Stimulated activated CD4-positive, alpha-beta T cell treated with anti-CD3 and anti-CD28 coated beads, Interleukin-1b, Interleukin-23, amount 100 ng/mL, for 24 hours (primary cell): ENCODE data around the gene CLEC18A.
"Not testable (repeated sequence)": the region's sequence is repeated elsewhere in the genome, so short reads cannot be mapped to it uniquely, and the experiment has no call there.

Source experiments
- DNase-seq, 4 experiments: peaks; one replicate each; pipeline ENCODE4 v3.0.0-alpha.2; 2020; ENCODE audit warnings: low read depth in 4 of 4, low spot score in 1 of 4

The CLEC18A gene

GRCh38 chr16:69930117-69930776 is 20.9 kb upstream of the CLEC18A start:
- peak; percentile 7 to 45 (median 28) for DNase-seq

DNA sequence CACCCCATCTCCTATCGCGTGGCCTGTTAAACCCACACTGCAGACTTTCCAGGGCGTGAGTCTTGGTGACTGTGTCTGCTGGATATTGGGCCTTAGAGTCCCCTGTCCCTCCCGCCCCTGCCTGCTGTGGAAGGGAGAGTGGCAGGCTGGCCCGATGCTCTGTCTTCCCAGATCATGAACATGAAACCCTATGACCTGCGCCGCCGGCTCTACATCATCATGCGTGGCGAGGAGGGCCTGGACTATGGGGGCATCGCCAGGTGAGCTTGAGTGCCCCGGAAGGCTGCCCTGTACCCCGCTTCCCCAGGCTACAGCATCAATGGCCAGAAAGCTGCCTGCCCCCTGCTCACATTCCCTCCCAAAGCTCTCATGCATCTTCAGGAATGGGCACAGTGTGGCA is 19.5 kb upstream of the CLEC18A start:
- no peak for DNase-seq

DNA sequence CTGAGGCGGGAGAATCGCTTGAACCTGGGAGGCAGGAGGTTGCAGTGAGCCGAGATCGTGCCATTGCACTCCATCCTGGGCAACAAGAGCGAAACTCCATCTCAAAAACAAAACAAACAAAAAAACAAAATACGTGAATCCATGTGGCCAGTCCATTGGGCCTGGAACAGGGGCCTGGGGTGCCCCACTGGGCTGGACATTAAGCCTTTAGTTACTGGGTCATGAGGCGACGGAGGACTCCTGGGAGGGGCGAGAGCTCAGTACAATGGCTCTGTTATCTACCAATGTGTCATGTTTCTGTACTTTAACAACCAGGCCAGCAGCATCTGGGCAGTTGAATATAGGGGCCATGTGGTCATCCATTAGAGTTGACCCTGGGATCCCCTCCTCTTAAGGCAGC is 18.9 kb upstream of the CLEC18A start:
- DNase-seq = no peak

DNA sequence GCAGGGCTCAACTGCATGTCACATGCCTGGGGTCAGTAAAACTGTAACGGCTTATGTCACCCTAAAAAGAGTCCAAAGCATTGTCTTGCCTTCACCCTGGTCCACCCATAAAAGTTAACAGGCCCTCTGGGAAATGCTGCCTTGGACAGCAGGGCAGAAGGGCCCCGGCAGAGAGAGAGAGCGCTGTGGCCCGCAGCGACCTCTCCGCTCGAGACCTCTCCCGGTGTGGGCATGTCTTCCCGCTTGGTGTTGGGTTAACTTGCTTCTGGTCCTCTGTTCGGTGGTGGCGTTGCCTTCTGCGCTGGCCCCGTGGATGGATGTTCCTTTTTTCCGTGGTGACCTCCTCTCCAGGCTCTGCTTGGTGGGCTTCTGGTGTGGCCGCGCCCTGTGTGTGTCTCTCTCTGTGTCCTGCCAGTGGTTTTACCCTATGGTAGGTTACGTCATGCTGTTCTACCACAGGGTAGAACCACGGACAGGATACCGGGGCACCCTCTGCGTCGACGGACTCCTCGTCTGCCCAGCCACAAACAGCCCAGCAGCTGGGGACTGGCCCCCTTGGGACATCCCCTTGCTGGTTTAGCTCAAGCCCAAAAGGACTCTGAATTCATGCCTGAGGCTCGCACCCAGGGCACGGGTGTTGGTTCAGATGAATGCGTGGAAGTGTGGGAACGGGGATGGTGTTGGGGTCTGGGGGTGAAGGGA is 18.3 kb upstream of the CLEC18A start:
- no peak for DNase-seq

GRCh38 chr16:69934044-69934443 is 17.1 kb upstream of the CLEC18A start:
- no peak for DNase-seq

DNA sequence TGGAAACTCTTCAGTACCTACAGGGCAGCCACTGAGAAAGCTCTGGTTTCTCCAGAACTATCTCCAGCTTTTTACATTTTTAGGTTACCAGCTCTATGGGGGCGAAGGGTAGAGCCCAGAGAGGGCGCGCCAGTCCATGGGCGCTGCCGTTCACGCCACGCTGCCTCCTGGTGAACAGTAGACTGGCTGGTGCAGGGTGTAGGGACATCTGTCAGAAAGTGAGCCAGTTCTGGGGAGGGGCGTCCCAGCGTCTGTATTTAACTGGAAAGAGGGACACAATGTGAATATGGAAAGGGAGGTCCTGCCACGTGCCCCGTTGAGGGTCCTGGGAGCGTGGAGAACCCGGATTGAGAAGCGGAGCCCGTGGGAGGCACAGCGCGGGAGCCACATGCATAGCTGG is 16.4 kb upstream of the CLEC18A start:
- DNase-seq = no peak

DNA sequence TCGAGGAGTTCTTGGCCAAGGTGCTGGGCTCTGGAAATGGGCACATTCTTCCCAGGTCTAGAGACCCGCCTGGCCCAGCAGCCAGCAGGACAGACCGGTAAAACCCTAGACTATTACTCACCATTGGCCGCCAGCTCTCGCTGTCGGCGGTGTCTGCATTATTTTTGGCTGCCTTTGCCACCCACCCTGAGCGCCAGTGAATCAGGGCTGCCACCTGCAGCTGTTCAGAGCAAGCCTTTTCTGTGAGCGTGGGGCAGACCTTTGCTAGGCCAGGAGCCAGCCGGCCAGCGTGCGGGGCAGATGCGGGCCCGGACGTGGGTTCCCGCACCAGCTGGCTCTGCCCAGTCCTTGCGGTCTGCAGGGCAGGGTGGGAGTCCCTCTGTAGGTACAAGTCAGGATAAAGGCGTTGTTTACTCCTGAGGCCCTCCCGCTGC is 15.8 kb upstream of the CLEC18A start:
- DNase-seq = no peak

DNA sequence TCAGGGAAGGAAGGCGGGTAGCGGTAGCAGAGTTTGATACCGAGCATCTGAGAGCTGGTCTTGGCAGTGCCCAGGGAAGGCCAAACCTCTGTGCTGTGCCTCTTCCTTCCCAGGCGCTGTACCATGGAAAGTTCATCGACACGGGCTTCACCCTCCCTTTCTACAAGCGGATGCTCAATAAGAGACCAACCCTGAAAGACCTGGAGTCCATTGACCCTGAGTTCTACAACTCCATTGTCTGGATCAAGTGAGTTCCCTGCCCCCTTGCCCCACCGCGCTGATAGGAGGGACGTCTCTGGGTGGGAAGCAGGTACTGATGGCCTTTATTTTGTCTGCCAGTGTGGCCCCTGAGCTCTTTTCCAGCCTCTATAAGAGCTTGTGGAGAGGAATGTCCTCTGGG is 15.4 kb upstream of the CLEC18A start:
- no peak for DNase-seq

DNA sequence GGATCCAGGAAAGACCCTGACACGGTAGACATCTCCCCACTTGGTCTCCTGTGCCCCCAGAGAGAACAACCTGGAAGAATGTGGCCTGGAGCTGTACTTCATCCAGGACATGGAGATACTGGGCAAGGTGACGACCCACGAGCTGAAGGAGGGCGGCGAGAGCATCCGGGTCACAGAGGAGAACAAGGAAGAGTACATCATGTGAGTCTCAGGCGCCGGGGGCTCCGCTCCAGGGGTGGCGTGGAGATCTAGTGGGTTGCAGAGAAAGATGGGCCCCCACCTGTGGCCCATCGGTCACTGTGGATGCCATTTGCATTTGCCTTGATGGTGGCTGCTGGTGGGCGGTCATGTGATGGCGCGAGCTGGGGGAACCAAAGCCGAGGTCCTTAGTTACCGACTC is 14.9 kb upstream of the CLEC18A start:
- no peak for DNase-seq

DNA sequence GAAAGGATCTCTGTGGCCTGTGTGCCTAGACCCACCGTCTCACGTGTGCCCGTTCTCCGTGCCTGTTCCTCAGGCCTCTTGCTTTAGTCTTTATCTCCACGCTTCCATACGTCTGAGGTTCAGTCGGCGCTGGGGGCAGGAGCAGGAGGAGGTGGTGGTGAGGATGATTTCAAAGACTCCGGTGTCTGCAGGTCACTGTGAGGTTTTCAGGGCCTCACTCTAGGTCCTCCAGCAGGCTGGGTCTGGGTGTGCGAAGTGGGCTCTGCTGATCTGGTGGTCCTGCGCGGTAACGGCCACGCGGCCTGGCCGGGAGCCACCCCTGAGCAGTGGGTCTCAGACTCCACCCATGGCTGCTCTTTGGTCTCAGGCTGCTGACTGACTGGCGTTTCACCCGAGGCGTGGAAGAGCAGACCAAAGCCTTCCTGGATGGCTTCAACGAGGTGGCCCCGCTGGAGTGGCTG is 14.4 kb upstream of the CLEC18A start:
- DNase-seq = no peak

GRCh38 chr16:69937465-69937951 is 13.6 kb upstream of the CLEC18A start:
- DNase-seq = no peak

DNA sequence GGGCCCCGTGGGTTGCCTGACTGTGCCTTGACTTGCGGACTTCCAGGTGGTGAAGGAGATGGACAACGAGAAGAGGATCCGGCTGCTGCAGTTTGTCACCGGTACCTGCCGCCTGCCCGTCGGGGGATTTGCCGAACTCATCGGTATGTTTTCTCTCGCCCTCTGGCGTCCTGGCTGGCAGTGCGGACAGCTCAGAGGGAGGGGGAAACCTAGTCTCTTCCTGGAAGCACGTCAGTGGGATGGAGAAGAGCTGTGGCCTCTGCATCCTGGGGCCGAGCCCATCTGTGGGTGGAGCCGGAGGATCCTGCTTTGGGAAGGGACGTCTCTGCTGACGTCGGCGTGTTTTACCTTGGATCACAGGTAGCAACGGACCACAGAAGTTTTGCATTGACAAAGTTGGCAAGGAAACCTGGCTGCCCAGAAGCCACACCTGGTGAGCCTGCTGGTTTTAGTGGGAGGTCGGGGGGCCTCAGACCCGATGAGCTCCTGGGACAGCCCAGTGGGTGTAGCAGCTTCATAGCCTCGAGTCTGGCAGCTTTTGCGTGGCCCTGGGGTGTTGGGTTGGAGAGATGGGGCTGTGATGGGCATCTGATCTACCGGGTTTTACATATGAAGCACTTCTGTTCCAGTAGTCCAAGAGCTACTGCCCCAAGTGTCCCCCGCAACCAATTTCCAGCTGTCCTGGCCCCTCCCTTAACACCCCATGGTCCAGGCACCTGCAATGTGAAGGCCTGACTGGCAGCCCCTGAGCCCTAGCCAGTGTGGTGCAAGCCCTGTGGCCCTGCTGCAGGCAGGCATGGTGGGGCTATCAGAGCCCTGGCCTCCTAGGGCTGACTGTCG is 11.9 kb upstream of the CLEC18A start:
- DNase-seq = no peak

DNA sequence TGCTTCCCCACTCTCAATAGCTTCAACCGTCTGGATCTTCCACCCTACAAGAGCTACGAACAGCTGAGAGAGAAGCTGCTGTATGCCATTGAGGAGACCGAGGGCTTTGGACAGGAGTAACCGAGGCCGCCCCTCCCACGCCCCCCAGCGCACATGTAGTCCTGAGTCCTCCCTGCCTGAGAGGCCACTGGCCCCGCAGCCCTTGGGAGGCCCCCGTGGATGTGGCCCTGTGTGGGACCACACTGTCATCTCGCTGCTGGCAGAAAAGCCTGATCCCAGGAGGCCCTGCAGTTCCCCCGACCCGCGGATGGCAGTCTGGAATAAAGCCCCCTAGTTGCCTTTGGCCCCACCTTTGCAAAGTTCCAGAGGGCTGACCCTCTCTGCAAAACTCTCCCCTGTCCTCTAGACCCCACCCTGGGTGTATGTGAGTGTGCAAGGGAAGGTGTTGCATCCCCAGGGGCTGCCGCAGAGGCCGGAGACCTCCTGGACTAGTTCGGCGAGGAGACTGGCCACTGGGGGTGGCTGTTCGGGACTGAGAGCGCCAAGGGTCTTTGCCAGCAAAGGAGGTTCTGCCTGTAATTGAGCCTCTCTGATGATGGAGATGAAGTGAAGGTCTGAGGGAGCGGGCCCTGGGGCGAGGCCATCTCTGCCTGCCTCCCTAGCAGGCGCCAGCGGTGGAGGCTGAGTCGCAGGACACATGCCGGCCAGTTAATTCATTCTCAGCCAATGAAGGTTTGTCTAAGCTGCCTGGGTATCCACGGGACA is 11.1 kb upstream of the CLEC18A start:
- no peak for DNase-seq

DNA sequence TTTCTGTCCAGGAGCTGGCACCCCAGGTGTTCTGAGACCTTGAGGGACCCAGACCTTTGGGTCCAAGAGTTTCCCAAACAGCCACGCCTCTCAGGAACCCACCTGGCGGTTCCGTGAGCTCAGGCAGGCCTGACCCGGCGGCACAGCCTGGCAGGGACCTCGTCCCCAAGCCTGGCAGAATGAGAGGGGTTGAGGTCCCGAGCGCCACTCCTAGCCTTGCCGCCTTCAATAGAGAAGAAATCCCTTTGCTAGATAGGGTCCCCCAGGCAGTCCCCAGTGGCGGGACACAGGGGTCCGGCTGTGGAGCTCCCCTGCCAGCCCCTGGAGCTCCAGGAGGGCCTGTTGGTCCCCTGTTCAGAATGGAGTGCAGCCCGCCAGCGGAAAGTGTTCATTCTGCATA is 10.5 kb upstream of the CLEC18A start:
- DNase-seq = no peak

DNA sequence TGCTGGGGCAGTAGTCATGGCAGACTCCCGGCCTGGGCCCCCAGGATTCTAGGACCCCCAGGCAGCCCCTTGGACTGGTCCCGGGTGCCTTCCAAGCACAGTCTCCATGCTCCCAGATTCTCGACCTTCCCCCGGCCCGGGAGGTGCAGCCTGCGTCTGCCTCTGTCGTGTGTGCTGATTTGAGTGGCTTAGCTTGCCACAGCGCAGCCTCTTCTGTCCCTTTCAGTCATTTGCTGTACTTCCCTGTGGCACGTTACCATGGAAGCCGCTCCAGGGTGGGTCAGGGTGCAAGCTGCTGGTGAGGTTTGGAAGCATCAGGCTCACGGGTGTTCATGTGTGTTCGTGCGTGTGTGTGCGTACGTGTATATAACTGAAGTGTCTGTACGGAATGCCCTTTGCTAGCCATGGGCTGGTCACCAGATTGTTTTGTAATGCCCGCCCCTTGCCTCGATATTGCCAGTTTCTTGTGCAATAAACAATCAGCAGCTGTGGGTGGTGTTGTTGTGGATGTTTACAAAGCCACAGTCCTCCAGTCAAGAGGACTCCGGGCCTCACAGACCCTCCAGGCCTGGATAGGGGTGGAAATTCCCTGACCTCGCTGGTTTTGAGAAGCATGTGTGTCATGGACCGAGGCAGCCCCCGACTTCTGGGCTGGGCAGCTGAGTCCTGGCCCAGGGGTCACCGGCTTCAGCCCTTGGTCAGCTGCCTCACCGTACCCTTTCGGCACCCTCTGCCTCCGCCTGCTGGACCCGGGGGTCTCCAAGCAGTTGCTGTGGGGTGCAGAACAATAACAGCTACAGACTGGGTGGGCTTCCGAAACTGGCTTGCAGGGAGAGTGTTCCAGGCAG is 9.7 kb upstream of the CLEC18A start:
- no peak for DNase-seq

DNA sequence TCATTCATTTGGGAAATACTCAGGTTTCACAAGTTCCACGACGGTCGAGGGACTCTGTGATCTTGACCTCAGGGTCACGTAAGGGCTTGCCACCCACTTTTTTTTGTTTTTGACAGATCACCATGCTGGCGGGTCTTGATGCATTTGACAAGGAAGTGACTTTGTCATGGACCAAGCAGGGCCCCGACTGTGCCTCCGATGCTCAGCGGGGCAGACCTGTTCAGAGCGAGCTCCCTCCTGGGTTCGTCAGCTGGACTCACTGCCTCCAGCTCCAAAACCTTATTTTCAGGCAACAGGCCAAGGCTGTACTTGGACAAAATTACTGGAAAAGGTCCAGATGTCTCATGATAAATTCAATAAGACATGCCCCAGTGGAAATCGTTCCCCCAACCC is 9.0 kb upstream of the CLEC18A start:
- DNase-seq = no peak

- no peak for DNase-seq
Measured at GRCh38 chr16:69942627-69943170, 8.4 kb upstream of the CLEC18A start.

GRCh38 chr16:69943241-69944036 is 7.7 kb upstream of the CLEC18A start:
- not testable (repeated sequence) for DNase-seq

- DNase-seq = not testable (repeated sequence)
Measured at GRCh38 chr16:69950411-69950810, 723 bp upstream of the CLEC18A start.
